ENCODE results near the gene CCDC102B.

Gene CCDC102B

DNA sequence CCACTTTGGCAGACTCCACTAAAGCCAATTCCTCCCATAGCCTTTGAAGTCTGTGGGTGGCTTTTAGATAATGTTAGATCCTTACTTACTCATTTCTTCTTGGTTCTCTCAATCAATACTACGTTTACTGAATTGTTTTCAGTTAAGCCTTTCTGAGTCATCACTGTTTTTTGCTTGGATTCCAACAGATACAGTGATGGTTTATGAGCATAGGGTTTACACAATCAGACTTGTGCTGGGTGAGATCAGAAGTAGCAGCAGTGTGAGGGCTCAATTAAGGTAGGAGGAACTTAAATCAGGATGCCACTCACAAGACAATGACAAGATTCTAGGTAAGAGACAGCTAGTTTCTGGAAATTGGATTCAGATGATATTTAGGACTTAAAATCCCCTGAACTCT is 305.1 kb downstream of the CCDC102B start:
- DNase-seq, result no peak
